Measurements from ENCODE around the gene HTRA1. TPM values are rescaled to one million over a fixed set of nuclear protein-coding genes. Genes with fewer than 3 reads are reported as not detected.

The HTRA1 gene
- total RNA-seq, 2 experiments from 2014 or later: 0.26 TPM; not detected in 1

DNA sequence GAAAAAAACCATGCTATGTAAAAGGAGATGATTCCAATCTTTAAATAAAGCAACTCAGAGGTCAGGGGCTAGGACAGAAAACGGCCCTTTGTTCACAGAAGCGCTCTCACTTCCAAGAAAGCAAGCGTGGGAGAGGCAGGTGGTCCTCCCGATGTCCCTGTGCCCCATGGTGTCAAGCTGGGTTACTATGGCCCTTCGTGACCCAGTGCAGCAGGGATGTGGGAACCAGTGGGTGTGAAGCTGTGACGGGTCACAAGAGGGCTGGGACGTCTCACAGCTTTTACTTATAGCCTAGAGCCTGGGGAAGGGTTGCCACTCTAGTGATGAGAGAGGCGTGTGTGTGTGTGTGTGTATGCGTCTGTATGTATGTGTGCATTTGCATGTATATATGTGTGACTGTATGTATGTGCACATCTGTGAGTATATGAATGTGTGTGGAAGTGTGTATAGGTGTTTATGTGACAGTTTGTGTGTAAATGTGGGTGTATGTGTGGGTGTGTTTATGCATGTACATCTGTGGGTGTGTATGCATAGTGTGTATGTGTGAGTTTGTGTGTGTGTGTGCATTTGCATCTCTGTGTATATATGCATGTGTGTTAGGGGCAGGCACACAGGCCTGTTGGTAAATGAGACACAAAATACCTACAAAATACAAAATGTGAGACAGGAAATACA lies 25.2 kb downstream of the HTRA1 start:
- H3K27me3 Mint-ChIP-seq: peaks cover 18% of the 10 kb centered on the region

DNA sequence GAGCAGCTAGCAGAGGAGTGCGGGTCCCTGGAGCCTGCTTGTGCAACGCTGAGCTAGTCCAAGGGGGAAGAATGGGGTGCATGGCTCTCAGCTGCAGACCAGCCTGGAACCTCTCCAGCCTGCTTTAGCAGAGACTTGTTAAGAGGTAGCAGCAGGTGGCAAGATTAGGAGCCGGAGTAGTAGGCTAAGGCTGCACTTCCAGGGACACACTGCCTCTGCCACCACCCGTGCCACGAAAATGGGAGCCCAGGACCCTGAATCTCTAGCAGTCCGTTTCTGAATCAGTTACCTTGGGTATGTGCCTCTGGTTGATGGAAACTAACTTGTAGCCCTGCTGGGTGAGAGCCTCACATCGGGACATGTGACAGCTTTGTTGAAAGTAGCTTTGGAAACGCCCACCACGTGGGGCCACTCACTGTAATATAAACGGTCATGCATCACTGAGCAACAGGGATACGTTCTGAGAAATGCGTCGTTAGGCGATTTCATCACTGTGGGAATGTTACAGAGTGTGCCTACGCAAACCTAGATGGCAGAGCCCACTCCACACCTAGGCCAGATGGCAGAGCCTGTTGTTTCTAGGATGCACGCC lies 25.9 kb downstream of the HTRA1 start:
- Mint-ChIP-seq H3K36me3 (no peaks in the 10 kb centered on the region), H3K27ac (no peak overlapping the region), H3K27me3 (peaks cover 18% of the 10 kb centered on the region), H3K4me1 (peaks cover 2% of the 10 kb centered on the region), H3K4me3 (no peak overlapping the region), H3K9me3 (no peaks in the 10 kb centered on the region)
- ATAC-seq (ENCODE audit: low read depth) (no peak), DNase-seq (no peak)
- POLR2A ChIA-PET: no interaction called here

More for the DNA sequence above, 25.2 kb downstream of the HTRA1 start:
- no peaks in the 10 kb centered on the region for H3K36me3 Mint-ChIP-seq
- no peak overlapping the region for H3K27ac Mint-ChIP-seq
- POLR2A ChIA-PET: no interaction called here
- peaks cover 2% of the 10 kb centered on the region for H3K4me1 Mint-ChIP-seq
- no peak overlapping the region for H3K4me3 Mint-ChIP-seq
- peaks cover 2% of the 10 kb centered on the region for H3K9me3 Mint-ChIP-seq
- DNase-seq (no peak), ATAC-seq (ENCODE audit: low read depth) (no peak)

DNA sequence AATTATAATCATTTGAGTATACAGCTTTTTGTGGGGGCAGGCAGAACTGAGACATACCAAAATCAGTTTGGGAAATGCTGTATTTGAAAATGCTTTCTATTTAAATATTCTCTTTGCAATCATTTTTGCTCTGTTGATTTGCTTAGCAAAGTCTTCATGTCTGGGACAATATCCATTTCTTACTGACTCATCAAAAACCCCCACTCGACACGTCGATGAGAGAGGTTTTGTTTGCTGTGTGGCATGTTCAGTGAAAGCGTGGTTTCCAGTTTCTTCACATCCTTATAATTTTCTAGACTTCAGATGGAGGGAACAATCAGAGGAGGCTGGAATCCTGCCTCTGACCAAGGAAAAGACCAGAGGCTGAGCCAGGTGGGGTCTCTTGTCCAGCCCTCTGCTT lies 28.9 kb downstream of the HTRA1 start:
- H3K4me3 Mint-ChIP-seq: no peak overlapping the region
- ATAC-seq (ENCODE audit: low read depth) (no peak), DNase-seq (no peak)
- H3K27ac Mint-ChIP-seq: no peak overlapping the region
- no peaks in the 10 kb centered on the region for H3K36me3 Mint-ChIP-seq
- peaks cover 2% of the 10 kb centered on the region for H3K4me1 Mint-ChIP-seq
- no peaks in the 10 kb centered on the region for H3K9me3 Mint-ChIP-seq
- POLR2A ChIA-PET: interaction anchor here (0.6 kb wide), 1 partner anchor 13 kb away, joined by 4 read pairs; no protein-coding TSS in a partner anchor
- peaks cover 21% of the 10 kb centered on the region for H3K27me3 Mint-ChIP-seq

DNA sequence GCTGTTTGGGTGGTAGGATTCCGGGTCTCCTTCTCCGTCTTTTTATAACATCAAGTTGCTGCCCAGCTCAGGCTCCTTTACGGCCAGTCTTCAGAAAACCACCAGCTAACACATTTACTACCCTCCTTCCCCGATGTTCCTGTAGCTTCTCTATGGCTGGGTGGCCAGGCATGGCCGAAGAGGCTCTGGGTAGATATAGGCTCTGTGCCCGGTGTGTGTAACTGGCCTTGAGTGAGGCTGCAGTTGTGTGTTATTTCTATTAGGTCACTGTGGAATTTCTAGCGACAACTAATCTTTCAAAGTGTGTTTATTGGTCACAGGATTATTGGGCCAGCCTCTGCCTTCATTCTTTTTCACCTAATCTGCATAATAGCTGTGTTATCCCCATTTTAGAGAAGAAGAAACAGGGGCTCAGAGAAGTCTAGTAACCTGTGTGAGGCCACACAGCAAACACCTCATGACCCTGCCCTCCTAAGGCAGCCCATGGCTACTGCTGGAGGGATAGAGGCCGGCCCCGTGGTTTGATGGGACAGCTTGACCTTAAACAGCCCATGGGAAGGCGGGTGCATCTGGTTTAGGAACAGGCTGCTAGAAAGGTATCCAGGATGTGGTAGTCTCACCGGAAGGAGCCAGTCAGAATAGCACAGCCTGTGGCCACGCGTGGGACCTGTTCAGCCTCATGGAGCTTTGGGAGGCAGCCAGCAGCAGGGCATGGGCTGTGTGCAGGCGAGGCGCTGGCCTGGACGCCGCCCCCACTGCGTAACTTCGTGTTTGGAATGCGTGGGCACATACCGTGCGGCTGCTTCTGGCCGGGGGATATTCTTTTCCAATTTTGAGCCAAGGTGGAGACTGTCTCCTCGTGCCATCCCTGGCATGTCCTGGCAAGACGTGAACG lies 29.7 kb downstream of the HTRA1 start:
- Mint-ChIP-seq H3K27me3 (peaks cover 21% of the 10 kb centered on the region), H3K4me3 (peak overlapping the region; percentile 26), H3K36me3 (no peaks in the 10 kb centered on the region), H3K27ac (no peak overlapping the region), H3K9me3 (no peaks in the 10 kb centered on the region), H3K4me1 (peaks cover 6% of the 10 kb centered on the region)
- DNase-seq: peak; percentile 37
- peak; percentile 81 for ATAC-seq (ENCODE audit: low read depth)
- POLR2A ChIA-PET: interaction anchor here (0.6 to 0.9 kb wide), 2 partner anchors 14 to 18 kb away, joined by 3 to 4 read pairs; no protein-coding TSS in a partner anchor

DNA sequence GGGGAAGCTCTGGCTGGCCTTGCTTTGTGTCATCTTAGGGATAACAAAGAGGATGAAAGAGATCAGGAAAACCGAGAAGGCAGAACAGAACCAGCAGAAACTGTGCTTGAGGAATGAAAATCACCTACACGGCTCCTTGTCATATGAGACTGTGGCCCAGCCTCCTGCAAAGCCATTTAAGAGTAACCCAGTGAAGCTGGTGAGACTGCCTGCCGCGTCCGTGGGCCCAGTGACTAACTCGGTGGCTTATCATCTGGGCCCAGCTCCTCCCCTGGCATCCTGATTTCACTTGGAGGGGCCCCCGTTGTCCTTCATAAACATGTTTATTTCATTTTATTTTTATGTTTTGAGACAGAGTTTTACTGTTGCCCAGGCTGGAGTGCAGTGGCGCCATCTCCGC lies 30.7 kb downstream of the HTRA1 start:
- no peak overlapping the region for H3K27ac Mint-ChIP-seq
- no peaks in the 10 kb centered on the region for H3K9me3 Mint-ChIP-seq
- POLR2A ChIA-PET: interaction anchor here (0.9 kb wide), 1 partner anchor 19 kb away, joined by 3 read pairs; no protein-coding TSS in a partner anchor
- H3K4me3 Mint-ChIP-seq: no peak overlapping the region
- no peaks in the 10 kb centered on the region for H3K36me3 Mint-ChIP-seq
- H3K27me3 Mint-ChIP-seq: peaks cover 21% of the 10 kb centered on the region
- peaks cover 13% of the 10 kb centered on the region for H3K4me1 Mint-ChIP-seq
- DNase-seq (no peak), ATAC-seq (ENCODE audit: low read depth) (no peak)

DNA sequence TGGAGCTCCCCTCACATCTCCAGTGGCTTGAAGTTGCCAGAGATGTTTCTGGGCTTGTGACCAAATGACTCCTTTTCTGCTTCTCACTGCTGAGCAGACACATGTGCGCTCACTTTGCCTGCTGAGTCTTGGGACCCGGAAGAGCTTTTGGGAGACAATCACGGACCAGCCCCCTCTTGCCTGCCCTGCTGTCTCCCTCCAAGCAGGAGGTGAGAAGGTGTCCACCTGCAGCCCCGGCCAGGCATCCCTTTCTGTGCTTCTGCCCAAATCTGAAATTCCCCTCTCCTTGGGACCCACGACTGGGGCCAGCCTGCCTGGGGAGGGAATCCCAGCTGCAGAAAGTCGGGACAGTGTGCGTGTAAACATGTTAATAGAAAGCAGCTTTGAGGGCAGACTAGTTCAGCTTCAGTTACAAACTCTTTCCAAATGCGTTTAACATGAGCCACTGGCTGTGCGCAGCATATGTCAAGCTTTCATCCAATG lies 31.7 kb downstream of the HTRA1 start:
- POLR2A ChIA-PET: no interaction called here
- DNase-seq (no peak), ATAC-seq (ENCODE audit: low read depth) (no peak)
- Mint-ChIP-seq H3K4me1 (peaks cover 13% of the 10 kb centered on the region), H3K36me3 (no peaks in the 10 kb centered on the region), H3K27ac (no peak overlapping the region), H3K27me3 (peaks cover 25% of the 10 kb centered on the region), H3K4me3 (no peak overlapping the region), H3K9me3 (no peaks in the 10 kb centered on the region)

DNA sequence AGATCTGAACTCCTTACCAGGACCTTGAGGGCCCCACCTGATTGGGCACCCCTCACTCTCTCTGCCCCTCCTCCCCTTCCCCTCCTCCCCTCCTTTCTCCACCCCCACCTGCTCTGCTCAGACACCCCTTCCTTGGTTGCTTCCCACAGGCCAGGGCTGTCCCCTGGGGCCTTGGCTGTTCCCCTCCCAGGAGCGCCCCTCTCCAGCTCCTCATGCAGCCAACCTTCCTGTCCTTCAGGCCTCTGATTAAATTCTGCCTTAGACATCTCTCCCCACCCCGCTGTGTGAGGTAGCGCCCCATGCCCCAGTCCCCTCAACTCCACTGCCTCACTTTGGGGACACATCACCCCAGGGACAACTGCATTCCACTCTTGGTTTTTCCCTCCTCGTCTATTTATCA lies 32.4 kb downstream of the HTRA1 start:
- H3K36me3 Mint-ChIP-seq: no peaks in the 10 kb centered on the region
- DNase-seq: no peak
- no peak overlapping the region for H3K27ac Mint-ChIP-seq
- POLR2A ChIA-PET: no interaction called here
- H3K9me3 Mint-ChIP-seq: no peaks in the 10 kb centered on the region
- H3K4me1 Mint-ChIP-seq: peaks cover 13% of the 10 kb centered on the region
- no peak for ATAC-seq (ENCODE audit: low read depth)
- peaks cover 26% of the 10 kb centered on the region for H3K27me3 Mint-ChIP-seq
- no peak overlapping the region for H3K4me3 Mint-ChIP-seq

DNA sequence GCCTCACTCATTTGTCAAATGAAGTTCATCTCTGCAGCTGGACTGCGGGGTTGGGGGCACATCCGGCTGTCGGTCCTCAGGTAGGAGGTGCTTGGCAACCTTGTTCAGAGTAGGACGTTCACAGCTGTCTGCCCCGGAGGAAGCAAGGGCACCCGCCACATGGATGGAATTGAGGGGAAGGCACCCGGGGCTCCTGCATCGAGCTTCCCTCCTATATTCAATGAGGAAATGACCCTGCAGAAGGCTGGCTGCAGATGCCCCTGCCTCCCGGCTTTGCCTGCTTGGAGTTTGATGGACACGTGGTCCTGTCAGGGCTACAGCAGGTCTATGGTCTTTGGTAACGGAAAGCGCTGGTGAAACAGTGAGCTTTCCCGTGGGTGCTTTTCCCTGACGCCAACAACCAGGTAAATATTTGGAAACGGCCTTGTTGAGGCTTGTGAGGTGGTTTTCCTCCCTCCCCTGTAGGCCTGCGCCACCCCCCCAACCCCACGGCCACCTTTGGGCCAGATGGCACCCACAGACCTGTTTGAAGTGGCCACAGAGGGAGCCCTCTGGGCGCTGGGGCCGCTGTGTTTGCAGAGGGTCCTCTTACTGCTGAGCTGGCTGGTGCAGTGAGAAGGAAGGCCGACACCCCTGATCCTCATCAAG lies 32.9 kb downstream of the HTRA1 start:
- no peak overlapping the region for H3K4me3 Mint-ChIP-seq
- H3K4me1 Mint-ChIP-seq: peaks cover 13% of the 10 kb centered on the region
- peaks cover 23% of the 10 kb centered on the region for H3K27me3 Mint-ChIP-seq
- no peak overlapping the region for H3K27ac Mint-ChIP-seq
- no peak for ATAC-seq (ENCODE audit: low read depth)
- no peak for DNase-seq
- POLR2A ChIA-PET: no interaction called here
- H3K9me3 Mint-ChIP-seq: no peaks in the 10 kb centered on the region
- H3K36me3 Mint-ChIP-seq: no peaks in the 10 kb centered on the region

DNA sequence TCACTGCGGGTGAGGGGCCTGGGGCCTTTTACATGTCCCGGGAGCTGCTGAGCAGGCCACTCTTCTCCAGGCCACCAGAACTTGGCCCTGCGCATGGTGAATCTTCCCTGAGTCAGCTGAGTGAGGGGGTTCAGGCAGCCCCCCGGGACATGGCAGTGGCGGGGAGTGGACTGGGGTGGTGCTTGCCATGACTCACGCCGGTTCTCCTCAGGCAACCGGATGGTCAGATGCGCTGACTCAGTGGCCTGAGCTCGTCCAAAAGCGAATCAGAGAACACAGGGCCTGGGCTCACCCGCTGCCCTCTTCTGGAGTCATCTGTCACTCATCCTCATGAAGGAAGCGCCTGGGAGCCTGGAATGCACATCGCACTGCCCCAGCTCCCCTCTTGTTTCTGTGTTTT lies 33.5 kb downstream of the HTRA1 start:
- POLR2A ChIA-PET: no interaction called here
- no peak for ATAC-seq (ENCODE audit: low read depth)
- no peak overlapping the region for H3K4me3 Mint-ChIP-seq

DNA sequence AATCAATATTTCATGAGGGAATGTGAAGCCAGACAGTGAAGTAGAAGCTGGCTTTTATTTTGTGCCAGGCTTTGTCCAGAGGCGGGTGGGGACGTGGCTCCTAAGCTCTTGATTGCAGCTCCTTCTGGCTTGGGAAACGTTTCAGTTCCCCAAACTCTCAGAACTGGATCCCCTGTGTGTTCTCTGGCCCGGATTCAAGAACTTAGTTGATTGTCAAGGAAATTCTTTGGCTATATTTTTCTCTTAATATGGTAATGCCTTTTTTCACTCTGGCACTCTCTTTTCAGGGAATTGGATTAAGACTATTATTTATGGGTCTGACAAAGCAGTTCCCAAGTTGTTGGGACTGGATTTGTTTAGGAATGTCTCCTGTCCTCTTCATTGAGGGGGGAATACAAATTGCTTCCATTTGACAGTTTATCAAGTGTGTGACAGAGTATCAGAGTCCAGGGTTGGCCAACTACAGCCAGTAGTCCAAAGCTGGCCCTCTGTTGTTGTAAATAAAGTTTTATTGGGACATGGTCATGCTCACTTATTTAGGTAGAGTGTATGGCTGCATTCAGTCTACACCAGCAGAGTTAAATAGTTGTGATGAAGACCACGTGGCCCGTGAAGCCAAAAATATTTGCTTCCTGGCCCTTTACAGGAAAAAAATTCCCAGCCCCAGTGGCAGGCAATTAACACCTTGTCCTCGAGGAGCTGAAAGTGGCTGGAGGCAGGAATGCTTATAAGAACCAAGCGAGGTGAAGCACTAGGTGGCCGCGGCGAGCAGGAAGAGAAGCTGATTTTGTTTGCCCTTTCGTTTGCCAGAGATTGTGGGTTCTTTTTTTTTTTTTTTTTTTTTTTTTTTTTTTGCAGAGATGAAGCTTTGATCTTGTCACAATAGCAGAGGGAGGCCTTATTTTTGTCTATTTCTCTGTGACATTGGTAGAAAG lies 34.3 kb downstream of the HTRA1 start:
- no peaks in the 10 kb centered on the region for H3K36me3 Mint-ChIP-seq
- peak overlapping the region; percentile 29 for H3K4me3 Mint-ChIP-seq
- POLR2A ChIA-PET: interaction anchor here (1.1 kb wide), 1 partner anchor 17 kb away, joined by 3 read pairs; no protein-coding TSS in a partner anchor
- H3K27me3 Mint-ChIP-seq: peaks cover 23% of the 10 kb centered on the region
- peaks cover 13% of the 10 kb centered on the region for H3K4me1 Mint-ChIP-seq
- H3K27ac Mint-ChIP-seq: no peak overlapping the region
- no peak for ATAC-seq (ENCODE audit: low read depth)
- DNase-seq: no peak
- no peaks in the 10 kb centered on the region for H3K9me3 Mint-ChIP-seq

More for the DNA sequence above, 33.5 kb downstream of the HTRA1 start:
- peaks cover 13% of the 10 kb centered on the region for H3K4me1 Mint-ChIP-seq
- no peaks in the 10 kb centered on the region for H3K36me3 Mint-ChIP-seq
- H3K27ac Mint-ChIP-seq: no peak overlapping the region
- DNase-seq: no peak
- no peaks in the 10 kb centered on the region for H3K9me3 Mint-ChIP-seq
- H3K27me3 Mint-ChIP-seq: peaks cover 23% of the 10 kb centered on the region

DNA sequence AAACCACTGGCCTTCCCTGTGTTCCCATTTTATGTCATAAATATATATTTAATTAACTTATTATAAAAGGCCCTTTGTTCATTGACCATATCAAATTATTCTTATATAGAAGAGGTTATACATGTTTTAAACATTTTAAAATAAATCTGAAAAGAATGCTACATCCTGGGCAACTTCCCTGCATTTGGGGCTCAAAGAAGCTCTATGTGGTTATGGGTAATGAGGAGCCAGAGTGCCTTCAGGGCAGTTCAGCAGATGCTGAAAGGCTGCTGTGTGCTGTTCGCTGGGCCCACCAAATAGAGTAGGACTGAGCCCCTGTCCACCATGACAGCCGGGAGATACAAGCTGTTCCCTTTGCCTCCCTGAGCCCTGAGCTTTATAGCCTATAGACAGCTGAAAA lies 35.9 kb downstream of the HTRA1 start:
- POLR2A ChIA-PET: no interaction called here
- Mint-ChIP-seq H3K4me3 (no peak overlapping the region), H3K9me3 (no peaks in the 10 kb centered on the region), H3K36me3 (no peaks in the 10 kb centered on the region), H3K27ac (no peak overlapping the region), H3K4me1 (peaks cover 11% of the 10 kb centered on the region), H3K27me3 (peaks cover 19% of the 10 kb centered on the region)
- DNase-seq (no peak), ATAC-seq (ENCODE audit: low read depth) (no peak)

DNA sequence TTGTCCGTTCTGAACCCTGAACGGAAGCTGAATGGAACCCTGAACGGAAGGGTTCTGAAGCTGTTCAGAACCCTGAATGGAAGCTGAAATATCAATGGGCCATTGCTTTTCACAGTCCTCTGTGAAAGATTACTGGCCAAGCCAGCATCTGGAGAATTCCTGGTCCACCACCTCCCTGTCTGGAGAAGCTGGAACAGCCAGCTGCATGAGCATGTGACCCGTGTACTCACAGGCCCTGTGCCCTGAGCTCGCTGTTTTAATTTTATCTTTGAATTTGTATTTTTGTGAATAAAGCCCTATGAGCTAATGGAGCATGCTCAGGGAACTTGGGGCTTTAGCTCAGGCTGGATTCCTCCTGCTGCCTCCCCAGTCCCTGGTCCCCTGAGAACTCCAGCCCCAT lies 37.2 kb downstream of the HTRA1 start:
- Mint-ChIP-seq H3K27ac (no peak overlapping the region), H3K4me1 (peaks cover 11% of the 10 kb centered on the region), H3K27me3 (peaks cover 19% of the 10 kb centered on the region), H3K36me3 (no peaks in the 10 kb centered on the region), H3K4me3 (no peak overlapping the region), H3K9me3 (no peaks in the 10 kb centered on the region)
- ATAC-seq (ENCODE audit: low read depth) (no peak), DNase-seq (no peak)
- POLR2A ChIA-PET: no interaction called here

Data from activated naive CD8-positive, alpha-beta T cell treated with anti-CD3 and anti-CD28 coated beads, Interleukin-2, amount 10 ng/mL, durations not matched to agents 7 days and 5 days (primary cell).